Stimulated activated CD4-positive, alpha-beta T cell treated with anti-CD3 and anti-CD28 coated beads, Interleukin-15, amount 100 ng/mL, for 24 hours (primary cell): Measurements from ENCODE around the gene ABLIM2.
"Not testable (repeated sequence)": the region's sequence is repeated elsewhere in the genome, so short reads cannot be mapped to it uniquely, and the experiment has no call there.

ENCODE experiments used
- DNase-seq: peaks from one replicate; pipeline ENCODE4 v3.0.0-alpha.2; 2020

Gene ABLIM2

GRCh38 chr4:8155660-8156421 is 2.8 kb downstream of the ABLIM2 start:
- DNase-seq = no peak

- no peak for DNase-seq
These were observed 3.6 kb downstream of the ABLIM2 start for GRCh38 chr4:8155048-8155447.

- DNase-seq = no peak
These were observed 5.2 kb downstream of the ABLIM2 start for GRCh38 chr4:8153441-8153840.

- DNase-seq = no peak
These were observed 5.8 kb downstream of the ABLIM2 start for GRCh38 chr4:8152865-8153257.

GRCh38 chr4:8152090-8152864 is 6.3 kb downstream of the ABLIM2 start:
- DNase-seq = no peak

GRCh38 chr4:8151165-8151650 is 7.4 kb downstream of the ABLIM2 start:
- DNase-seq = no peak

- no peak for DNase-seq
These were observed 8.2 kb downstream of the ABLIM2 start for GRCh38 chr4:8150152-8151090.

- DNase-seq = no peak
These were observed 8.9 kb downstream of the ABLIM2 start for GRCh38 chr4:8149664-8150063.

- no peak for DNase-seq
These were observed 9.7 kb downstream of the ABLIM2 start for GRCh38 chr4:8148785-8149435.

- DNase-seq = no peak
These were observed 10.5 kb downstream of the ABLIM2 start for GRCh38 chr4:8148159-8148558.

- DNase-seq = no peak
These were observed 11.2 kb downstream of the ABLIM2 start for GRCh38 chr4:8147231-8147970.

- DNase-seq = no peak
These were observed 12.5 kb downstream of the ABLIM2 start for GRCh38 chr4:8146157-8146556.

- no peak for DNase-seq
These were observed 14.3 kb downstream of the ABLIM2 start for GRCh38 chr4:8144359-8144758.

GRCh38 chr4:8143392-8144140 is 15.0 kb downstream of the ABLIM2 start:
- no peak for DNase-seq

GRCh38 chr4:8142556-8142955 is 16.1 kb downstream of the ABLIM2 start:
- no peak for DNase-seq

GRCh38 chr4:8141935-8142334 is 16.7 kb downstream of the ABLIM2 start:
- no peak for DNase-seq

GRCh38 chr4:8140915-8141314 is 17.7 kb downstream of the ABLIM2 start:
- DNase-seq = no peak

GRCh38 chr4:8139726-8140125 is 18.9 kb downstream of the ABLIM2 start:
- not testable (repeated sequence) for DNase-seq

- no peak for DNase-seq
These were observed 21.5 kb downstream of the ABLIM2 start for GRCh38 chr4:8136972-8137710.

- no peak for DNase-seq
These were observed 22.1 kb downstream of the ABLIM2 start for GRCh38 chr4:8136529-8136928.
